Measurements from ENCODE around the gene HIGD1B. TPM values are rescaled to one million over a fixed set of nuclear protein-coding genes. Genes with fewer than 3 reads are reported as not detected.

HIGD1B gene
- total and polyA plus RNA-seq, 9 of the 15 experiments (the other 6 are each of a cell fraction or from before 2014, with no cell fraction given), result not detected

DNA sequence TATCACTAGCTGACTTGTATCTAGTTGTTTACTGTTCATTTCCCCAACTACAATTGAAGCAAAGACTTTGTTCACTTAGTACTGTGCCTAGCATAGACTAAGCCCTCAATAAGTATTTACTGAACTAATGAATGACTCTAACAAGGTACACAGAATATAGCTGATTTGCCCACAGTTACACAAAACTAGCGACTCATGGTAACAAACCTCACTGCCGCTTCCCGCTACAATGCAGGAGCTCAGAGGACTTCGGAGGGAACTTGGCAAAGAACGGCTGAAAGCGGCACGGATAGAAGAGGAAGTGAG lies 51.0 kb downstream of the HIGD1B start (continued):
- no peak for TF ChIP-seq ZNF778 (CRISPR knock-in tag; IDR thresholded peaks at IDR 0.05)
- 0 out of 2 replicates have a peak, but pooled peaks have one; percentile 52 for TF ChIP-seq ZNF431 (CRISPR knock-in tag; IDR thresholded peaks at IDR 0.05)
- peak; percentile 72; the same call in 1 of the 2 replicates for TF ChIP-seq ZNF24 (IDR thresholded peaks at IDR 0.05)
- 0 out of 2 replicates have a peak, but pooled peaks have one; percentile 38 for TF ChIP-seq ZNF766 (CRISPR knock-in tag; conservative IDR thresholded peaks at IDR 0.05)
- no peak for TF ChIP-seq VEZF1 (CRISPR knock-in tag; IDR thresholded peaks at IDR 0.05)
- TF ChIP-seq TRIM24 (IDR thresholded peaks at IDR 0.05), result peak in 1 of 2 experiments; percentile 43; a peak in 1 of 4 replicates

DNA sequence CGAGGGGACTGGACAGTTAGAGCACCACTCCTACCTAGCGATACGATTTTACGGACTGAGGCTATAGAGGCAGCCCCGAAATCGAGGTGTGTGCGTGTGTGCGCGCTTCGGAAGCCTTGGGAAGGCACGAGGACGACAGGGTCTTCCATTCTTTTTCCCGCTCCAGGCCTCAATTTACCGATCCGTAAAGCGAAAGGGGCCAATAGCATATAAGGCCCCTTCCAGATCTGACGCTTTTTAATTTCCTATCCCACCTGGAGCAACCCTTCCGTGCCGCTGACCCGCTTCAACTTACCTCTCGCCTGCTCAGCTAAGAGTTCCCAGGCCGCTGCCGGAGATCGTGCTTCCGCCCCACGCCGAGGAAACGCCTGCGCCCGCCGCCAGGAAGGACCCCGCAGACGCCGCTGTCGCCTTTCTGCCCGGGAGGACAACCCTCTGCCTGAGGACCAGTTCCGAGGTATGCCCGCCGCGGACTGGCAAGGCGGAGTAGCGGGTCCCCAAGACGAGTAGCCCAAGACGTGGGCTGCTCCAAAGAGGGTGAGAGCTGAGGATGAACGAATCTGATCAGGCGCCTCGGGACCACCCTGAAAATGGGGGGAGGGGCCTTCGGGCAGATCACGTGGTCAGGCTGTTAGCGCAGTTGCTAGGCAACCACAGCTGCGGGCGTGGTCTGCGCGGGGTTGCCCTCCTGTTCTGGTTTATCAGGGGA lies 51.5 kb downstream of the HIGD1B start, which contains the start of gene EFTUD2:
Gene EFTUD2, minus strand, starts transcription at position 372 of the 709 bp plus-strand sequence. CDS start 4,924 bp downstream, outside the sequence.
- POLR2A ChIA-PET, result interaction anchor here (0.7 to 5.3 kb wide), 13 partner anchors 8 to 574 kb away, joined by 3 to 28 read pairs (median 4); partner anchors contain the start of genes HEXIM1, NMT1 and SLC25A39
- FAIRE-seq, result peak; percentile 96
- TF ChIP-seq ZNF717 (CRISPR knock-in tag; IDR thresholded peaks at IDR 0.05) (no peak), ETV5 (CRISPR knock-in tag; IDR thresholded peaks at IDR 0.05; ENCODE audit: low read depth) (peak; percentile 86), CBX3 (IDR thresholded peaks at IDR 0.05; ENCODE audit: borderline replicate concordance in 1 of 2, low read length in 2 of 2) (peak in 1 of 2 experiments; percentile 54; a peak in 1 of 3 replicates), PTBP1 (IDR thresholded peaks at IDR 0.05; ENCODE audit: low read depth, low read length) (no peak), IRF1 (CRISPR knock-in tag; IDR thresholded peaks at IDR 0.05; ENCODE audit: borderline replicate concordance) (no peak), ADNP (tag; IDR thresholded peaks at IDR 0.05) (no peak), NFATC3 (IDR thresholded peaks at IDR 0.05) (no peak; the same call in 1 of the 2 replicates), PPARD (CRISPR knock-in tag; IDR thresholded peaks at IDR 0.05) (no peak), FOXP1 (CRISPR knock-in tag; IDR thresholded peaks at IDR 0.05) (peak; percentile 93; the same call in 1 of the 2 replicates), MCM7 (IDR thresholded peaks at IDR 0.05) (no peak), MNT (conservative IDR thresholded peaks at IDR 0.05) (peak; percentile 94 to 98), KDM4B (IDR thresholded peaks at IDR 0.05; ENCODE audit: borderline replicate concordance in 2 of 2, low read depth in 1 of 2) (no peak), SETDB1 (IDR thresholded peaks at IDR 0.05; ENCODE audit: low read length) (no peak)

More for the DNA sequence above, 51.5 kb downstream of the HIGD1B start, which contains the start of gene EFTUD2:
- CTCF ChIA-PET (ENCODE audit: low intra/inter-chr PET ratio), result no interaction called here
- H3K27me3 ChIP-seq (ENCODE audit: control insufficient read depth in 2 of 2, insufficient read depth in 2 of 2, low read length in 2 of 2), result no peaks in the 10 kb centered on the region
- no peaks in the 10 kb centered on the region for H3K9me3 ChIP-seq (replicated peaks; ENCODE audit: control insufficient read depth, insufficient read depth, low read depth, low read length)
- H3K4me3 ChIP-seq, result peak within 1 kb of the TSS; percentile 72
- H3K9me1 ChIP-seq (ENCODE audit: control insufficient read depth, insufficient read depth, low read length), result no peaks in the 10 kb centered on the region
- H2AFZ ChIP-seq (ENCODE audit: low read depth, low read length), result peak within 1 kb of the TSS; percentile 99
- under 1% methylated on average over 52 of the region's 54 CpGs for WGBS (ENCODE audit: insufficient coverage, low coverage, missing lambda C conversion rate)
- H3K79me2 ChIP-seq (ENCODE audit: control insufficient read depth, insufficient read depth, low read length), result peaks cover 50% of the 10 kb centered on the region
- H3K9ac ChIP-seq (ENCODE audit: insufficient read depth in 1 of 2, low read depth in 2 of 2, low read length in 2 of 2), result peak within 1 kb of the TSS; percentile 94
- H3K4me2 ChIP-seq (ENCODE audit: insufficient read depth, low read length), result peak within 1 kb of the TSS; percentile 94
- no peaks in the 10 kb centered on the region; the same call in 1 of the 2 replicates for H4K20me1 ChIP-seq (replicated peaks; ENCODE audit: control insufficient read depth, insufficient read depth, low read length)
- H3K27ac ChIP-seq (ENCODE audit: extremely low read depth, low read depth, low read length), result peak within 1 kb of the TSS; percentile 99
- in situ Hi-C loops (cut with MboI) (no loop called here), intact Hi-C loops (cut with micrococcal nuclease) (no loop called here)
- ATAC-seq, result peak; percentile 90
- H3K36me3 ChIP-seq (ENCODE audit: control insufficient read depth, insufficient read depth, low read length), result peaks cover 25% of the 10 kb centered on the region
- H3K4me1 ChIP-seq (replicated peaks in 1 of 2; ENCODE audit: control insufficient read depth in 2 of 2, insufficient read depth in 2 of 2, low read length in 2 of 2), result peaks cover 7 to 10% of the 10 kb centered on the region in 2 experiments; a peak in 3 of 5 replicates
- peak; percentile 92 to 96 (median 94) for DNase-seq (ENCODE audit: extremely low read depth in 1 of 4, low spot score in 3 of 4)
- BruUV-seq (replicated peaks), result TSS peak; percentile 90

Measured in K562 (cell line).